ENCODE data around the gene MAPK6. TPM values are rescaled to one million over a fixed set of nuclear protein-coding genes. Genes with fewer than 3 reads are reported as not detected.

MAPK6 gene
- total RNA-seq = 38.0 and 38.6 TPM in 2 replicates

- intact Hi-C loops (cut with micrococcal nuclease) = loop anchor here (1.0 to 5.0 kb wide), 3 partner anchors 37 to 548 kb away; partner anchors contain the start of gene ARPP19
Observed at GRCh38 chr15:52018693-52019393, at the start of gene MAPK6. TSS of gene MAPK6 (plus strand) at chr15:52019219. CDS start at chr15:52046461, 27,242 bp downstream.

DNA sequence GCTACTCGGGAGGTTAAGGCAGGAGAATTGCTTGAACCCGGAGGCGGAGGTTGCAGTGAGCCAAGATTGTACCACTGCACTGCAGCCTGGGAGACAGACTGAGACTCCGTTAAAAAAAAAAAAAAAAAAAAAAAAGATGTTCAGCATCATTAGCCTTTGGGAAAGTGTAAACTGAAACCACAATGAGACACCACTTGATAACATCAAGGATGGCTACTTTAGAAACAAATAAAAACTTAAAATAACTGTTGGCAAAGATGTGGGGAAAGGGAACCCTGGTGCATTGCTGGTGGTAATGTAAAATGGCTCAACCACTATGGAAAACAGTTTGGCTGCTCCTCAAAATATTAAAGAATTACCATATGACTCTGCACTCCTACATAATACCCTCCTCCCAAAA lies 49.3 kb upstream of the MAPK6 start:
- intact Hi-C loops (cut with micrococcal nuclease) = no loop called here

GRCh38 chr15:51970132-51970817 lies 48.7 kb upstream of the MAPK6 start:
- intact Hi-C loops (cut with micrococcal nuclease) = no loop called here

DNA sequence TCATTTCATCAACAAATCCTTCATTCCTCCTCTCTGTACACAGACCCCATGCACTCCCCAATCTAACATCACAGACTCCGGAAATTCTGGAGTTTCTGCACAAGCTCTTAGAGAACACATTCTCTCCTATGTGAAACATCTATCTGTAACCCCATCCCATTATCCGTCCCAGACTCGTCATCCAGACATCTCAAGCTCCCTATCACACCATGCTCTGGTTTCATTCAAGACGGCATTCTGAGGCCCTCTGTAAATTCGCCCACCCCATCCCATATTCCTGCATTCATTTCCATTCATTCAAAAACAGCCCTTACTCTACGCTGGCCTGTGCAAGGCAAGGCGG lies 48.0 kb upstream of the MAPK6 start:
- intact Hi-C loops (cut with micrococcal nuclease) = loop anchor here (1.0 kb wide), 4 partner anchors 11 to 256 kb away; no protein-coding TSS in a partner anchor

DNA sequence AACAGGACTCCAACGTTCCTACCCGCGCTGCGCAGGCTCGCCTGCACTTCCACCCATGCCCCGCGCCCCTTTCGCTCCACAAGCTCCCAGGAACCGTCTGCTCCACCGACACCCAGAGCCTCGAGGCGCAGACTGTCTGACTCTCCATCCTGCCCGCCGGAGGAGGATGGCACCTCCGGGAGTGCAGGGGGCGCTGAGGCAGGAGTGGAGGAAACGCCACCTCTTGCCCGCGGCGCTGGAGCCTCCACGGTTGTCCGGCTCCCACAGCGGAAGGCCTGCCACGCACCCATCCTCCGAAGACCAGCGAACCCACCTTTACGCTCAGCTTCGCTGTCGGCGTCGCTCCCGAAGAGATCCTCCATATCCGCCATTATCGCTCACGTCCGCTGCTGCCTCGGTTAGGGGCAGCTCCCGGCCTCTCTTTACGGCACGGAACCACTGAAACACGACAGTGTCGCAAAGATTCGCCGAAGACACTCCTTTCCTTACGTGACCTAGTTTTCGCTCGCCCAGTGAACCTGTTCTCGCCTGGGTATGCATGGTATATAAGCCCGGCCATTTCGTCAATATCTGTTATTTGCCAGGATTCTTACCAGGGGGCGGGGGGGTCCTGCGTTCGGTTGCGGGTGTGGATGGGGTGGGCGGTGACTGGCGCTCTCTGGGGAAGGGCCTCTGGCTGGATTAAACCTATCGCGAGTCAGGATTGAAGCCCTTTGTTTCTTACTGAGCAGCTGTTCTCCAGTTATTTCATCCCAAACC lies 47.5 kb upstream of the MAPK6 start, which contains the start of gene LEO1:
Gene LEO1 (minus strand): TSS at position 404 of the 759 bp plus-strand sequence. CDS start 33 bp downstream, at position 371.
- intact Hi-C loops (cut with micrococcal nuclease) = loop anchor here (1.0 kb wide), 4 partner anchors 11 to 256 kb away; no protein-coding TSS in a partner anchor

GRCh38 chr15:51973220-51973619 lies 45.8 kb upstream of the MAPK6 start:
- intact Hi-C loops (cut with micrococcal nuclease) = no loop called here

- intact Hi-C loops (cut with micrococcal nuclease) = no loop called here
Observed at GRCh38 chr15:51973775-51974174, 45.2 kb upstream of the MAPK6 start.

- intact Hi-C loops (cut with micrococcal nuclease) = loop anchor here (1.0 kb wide), 9 partner anchors 11 to 245 kb away; partner anchors contain the start of genes LEO1 and MAPK6
Observed at GRCh38 chr15:51982013-51982769, 36.8 kb upstream of the MAPK6 start.

- intact Hi-C loops (cut with micrococcal nuclease) = loop anchor here (1.0 kb wide), 9 partner anchors 11 to 245 kb away; partner anchors contain the start of genes LEO1 and MAPK6
Observed at GRCh38 chr15:51982770-51983103, 36.3 kb upstream of the MAPK6 start.

GRCh38 chr15:51991141-51991540 lies 27.9 kb upstream of the MAPK6 start:
- intact Hi-C loops (cut with micrococcal nuclease) = no loop called here

DNA sequence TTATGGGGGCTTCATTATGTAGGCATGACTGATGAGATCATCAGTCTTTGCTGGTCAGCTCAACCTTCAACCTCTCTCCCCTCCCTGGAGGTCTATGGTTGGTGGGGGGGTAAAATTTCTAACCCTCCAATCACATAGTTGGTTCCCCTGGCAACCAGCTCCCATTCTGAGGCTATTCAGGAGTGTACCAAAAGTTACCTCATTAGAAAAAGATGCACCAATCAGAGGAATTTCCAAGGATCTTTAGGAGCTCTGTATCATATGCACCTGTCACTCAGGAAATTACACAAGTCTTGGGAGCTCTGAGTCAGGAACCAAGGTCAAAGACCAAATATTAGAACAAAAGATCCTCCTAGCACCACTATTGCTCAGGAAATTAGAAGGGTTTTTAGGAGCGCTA lies 26.1 kb upstream of the MAPK6 start:
- intact Hi-C loops (cut with micrococcal nuclease) = no loop called here

- intact Hi-C loops (cut with micrococcal nuclease) = loop anchor here (10.0 kb wide), 1 partner anchor 482 kb away; no protein-coding TSS in a partner anchor
Observed at GRCh38 chr15:52002351-52002750, 16.7 kb upstream of the MAPK6 start.

DNA sequence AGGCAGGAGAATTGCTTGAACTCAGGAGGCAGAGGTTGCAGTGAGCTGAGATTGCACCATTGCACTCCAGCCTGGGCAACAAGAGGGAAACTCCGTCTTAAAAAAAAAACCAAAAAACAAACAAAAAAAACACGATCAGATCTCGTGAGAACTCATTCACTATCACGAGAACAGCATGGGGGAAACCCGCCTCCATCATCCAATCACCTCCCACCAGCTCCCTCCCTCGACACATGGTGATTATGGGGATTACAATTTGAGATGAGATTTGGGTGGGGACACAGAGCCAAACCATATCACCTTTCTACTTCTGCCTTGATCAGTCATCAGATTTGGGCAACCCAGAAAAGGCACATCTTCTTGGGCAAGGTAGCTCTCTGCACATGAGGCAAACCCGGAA lies 15.9 kb upstream of the MAPK6 start:
- intact Hi-C loops (cut with micrococcal nuclease) = loop anchor here (10.0 kb wide), 1 partner anchor 482 kb away; no protein-coding TSS in a partner anchor

DNA sequence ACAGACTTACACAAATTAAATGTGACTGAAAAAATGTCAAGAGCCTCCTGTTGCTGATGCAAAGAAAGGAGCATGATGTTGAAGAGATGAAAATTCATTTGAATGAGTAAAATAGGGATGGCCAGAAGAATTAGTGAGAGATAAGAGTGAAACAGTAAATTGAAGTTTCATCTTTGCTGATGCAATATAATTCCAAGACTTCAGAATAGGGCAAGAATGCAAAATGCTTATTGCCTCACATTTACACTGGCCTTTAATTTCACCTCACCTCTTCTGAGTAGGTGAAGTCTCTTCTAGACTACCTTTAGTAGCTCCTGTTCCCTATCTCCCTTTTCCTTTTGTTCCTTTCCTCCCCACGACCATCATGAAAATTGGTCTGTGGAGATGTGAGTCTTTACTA lies 15.3 kb upstream of the MAPK6 start:
- intact Hi-C loops (cut with micrococcal nuclease) = loop anchor here (10.0 kb wide), 1 partner anchor 481 kb away; no protein-coding TSS in a partner anchor

GRCh38 chr15:52004806-52005205 lies 14.2 kb upstream of the MAPK6 start:
- intact Hi-C loops (cut with micrococcal nuclease) = loop anchor here (10.0 kb wide), 1 partner anchor 480 kb away; no protein-coding TSS in a partner anchor

DNA sequence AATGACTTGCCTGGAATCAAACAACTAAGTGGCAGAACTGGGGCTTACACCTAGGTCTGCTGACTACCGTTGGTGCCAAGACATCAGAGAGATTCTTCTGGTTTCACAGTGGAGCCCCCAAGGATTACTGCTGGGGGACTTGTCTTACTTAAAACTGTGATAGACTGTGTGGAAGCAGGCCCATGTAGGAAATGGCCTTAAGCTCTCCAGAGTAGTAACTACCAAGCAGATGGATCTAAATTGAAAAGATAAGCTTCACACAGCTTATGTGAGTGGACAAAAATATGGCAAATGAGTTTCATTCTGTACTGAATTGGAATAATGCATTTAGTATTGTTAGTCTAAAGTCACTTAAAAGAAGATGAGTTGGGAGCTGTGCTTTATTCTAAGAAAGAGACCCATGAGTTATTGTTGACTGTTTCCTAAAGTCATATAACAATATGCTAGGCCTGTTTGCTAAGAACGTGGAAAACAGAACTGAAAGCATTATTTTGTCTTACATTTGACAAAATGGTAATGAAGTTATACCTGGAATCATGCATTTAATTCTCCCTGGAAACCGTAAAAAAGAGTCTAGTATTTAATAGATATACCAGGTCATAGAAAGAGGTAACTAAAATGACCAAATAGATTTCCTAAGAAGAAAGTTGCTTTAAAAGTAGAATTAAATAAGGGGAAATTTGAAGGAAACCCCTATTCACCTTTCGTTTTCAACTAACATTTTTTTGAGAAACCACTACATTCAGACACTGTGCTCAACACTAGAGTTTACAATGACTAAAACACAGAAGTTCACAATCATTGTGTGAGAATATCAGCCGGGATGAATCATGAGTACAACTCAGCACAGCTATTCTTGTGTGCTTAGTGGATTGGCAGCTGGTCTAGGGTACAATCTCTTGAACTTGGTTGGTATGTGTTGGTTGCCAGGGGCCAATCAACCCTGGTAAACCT lies 13.0 kb upstream of the MAPK6 start:
- intact Hi-C loops (cut with micrococcal nuclease) = loop anchor here (1.0 to 10.0 kb wide), 3 partner anchors 15 to 479 kb away; no protein-coding TSS in a partner anchor

DNA sequence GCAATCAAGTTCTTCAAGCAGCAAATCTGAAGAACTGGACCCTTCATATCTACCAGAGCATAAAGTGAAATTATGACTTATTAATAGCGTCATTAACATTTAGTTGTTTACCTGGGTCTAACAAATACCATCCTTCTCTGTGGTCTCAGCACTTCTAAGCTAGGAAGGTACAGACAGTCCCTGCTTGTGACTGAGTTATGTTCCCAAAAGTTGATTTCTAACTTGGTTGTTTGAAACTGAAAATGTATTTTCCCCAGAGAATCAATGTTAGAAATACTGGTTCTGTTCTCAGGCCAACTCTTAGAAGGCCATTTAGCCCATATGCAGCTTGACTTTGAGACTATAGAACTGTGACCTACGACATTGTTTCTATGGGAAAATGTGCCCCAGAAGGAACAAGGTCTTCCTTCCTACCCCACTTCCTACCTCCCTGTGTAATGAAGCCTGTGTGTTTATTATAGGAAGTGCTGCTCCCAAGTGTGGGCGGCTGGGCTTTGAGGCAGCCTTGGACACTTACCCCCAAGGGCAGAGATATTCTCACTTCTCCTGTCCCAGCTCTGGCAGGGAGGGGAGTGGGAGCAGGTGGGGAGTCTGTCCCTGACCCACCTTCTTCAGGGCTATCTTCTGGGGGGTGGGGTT lies 12.2 kb upstream of the MAPK6 start:
- intact Hi-C loops (cut with micrococcal nuclease) = loop anchor here (1.0 to 10.0 kb wide), 3 partner anchors 14 to 478 kb away; no protein-coding TSS in a partner anchor

DNA sequence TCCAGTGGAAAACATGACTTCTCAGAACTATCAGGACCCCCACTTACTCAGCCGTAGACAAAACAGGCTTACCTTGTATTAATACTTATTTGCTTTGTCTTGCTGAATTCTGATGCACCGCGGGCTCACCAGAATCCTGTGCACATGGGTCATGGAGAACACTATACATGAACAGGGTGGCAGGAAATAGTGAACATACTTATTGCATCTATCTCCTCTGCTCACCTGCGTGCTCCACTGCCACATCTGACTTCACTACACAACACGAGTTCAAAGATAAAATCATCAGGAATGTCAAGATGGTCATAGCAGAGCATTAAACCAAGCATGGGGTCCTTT lies 10.7 kb upstream of the MAPK6 start:
- intact Hi-C loops (cut with micrococcal nuclease) = loop anchor here (10.0 kb wide), 1 partner anchor 476 kb away; no protein-coding TSS in a partner anchor
